Kasumi-1 (cell line): ENCODE data around the gene CCSER1.

Source experiments
- DNase-seq, 2 experiments: peaks; one replicate each; lab custom pipeline; 2025; lab: John Stamatoyannopoulos, UW

CCSER1 gene

DNA sequence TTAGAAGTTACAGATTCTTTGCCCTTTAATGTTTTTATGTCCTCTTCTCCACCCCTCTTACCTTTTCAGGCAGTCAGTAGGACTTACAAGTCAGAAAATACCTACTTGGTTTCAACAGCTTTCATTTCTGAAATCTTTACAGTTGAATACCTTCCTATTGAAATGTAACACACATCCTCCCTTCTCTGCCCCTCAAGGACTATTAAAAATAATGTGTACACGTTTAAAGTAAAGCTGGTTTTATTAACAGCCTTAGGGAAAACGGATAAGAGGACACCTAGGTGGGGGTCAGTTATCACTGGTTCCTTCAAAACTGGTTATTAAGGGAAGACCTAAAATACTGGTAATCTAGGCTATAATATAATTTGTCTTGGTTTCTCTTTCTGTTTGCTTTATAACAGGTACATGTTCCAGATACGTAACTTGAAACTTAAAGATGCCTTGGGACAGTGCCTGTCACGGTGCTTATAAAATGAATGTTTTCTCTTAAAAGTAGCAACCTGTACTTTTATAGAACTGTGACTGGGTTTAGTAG is 1.8 kb downstream of the CCSER1 start:
- peak; percentile 8 to 12 for DNase-seq

GRCh38 chr4:90130076-90130475 is 2.9 kb downstream of the CCSER1 start:
- no peak for DNase-seq

DNA sequence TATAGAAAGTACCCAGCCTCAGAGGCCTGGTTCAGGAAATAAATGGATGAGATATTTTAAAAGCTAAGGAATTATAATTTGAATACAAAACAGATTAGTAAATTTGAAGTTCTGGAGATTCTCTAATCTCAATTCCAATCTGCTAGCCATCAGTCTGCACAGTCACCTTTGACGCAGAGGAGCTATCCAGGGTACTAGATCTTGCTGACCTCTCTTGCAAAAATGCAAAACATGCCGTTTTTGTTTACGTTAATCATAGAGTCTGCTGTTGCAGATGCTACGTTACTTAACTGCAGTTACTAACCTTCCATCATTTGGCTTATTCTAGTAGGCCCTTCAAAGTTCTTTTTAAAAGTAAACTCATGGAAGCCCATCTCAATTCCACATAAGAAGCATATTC is 10.4 kb downstream of the CCSER1 start:
- peak; percentile 17 to 30 for DNase-seq

- no peak for DNase-seq
Observed at GRCh38 chr4:90142081-90142480, 14.9 kb downstream of the CCSER1 start.

GRCh38 chr4:90145319-90145718 is 18.1 kb downstream of the CCSER1 start:
- no peak for DNase-seq

GRCh38 chr4:90146306-90146705 is 19.1 kb downstream of the CCSER1 start:
- no peak for DNase-seq

GRCh38 chr4:90148574-90149148 is 21.5 kb downstream of the CCSER1 start:
- DNase-seq = no peak

DNA sequence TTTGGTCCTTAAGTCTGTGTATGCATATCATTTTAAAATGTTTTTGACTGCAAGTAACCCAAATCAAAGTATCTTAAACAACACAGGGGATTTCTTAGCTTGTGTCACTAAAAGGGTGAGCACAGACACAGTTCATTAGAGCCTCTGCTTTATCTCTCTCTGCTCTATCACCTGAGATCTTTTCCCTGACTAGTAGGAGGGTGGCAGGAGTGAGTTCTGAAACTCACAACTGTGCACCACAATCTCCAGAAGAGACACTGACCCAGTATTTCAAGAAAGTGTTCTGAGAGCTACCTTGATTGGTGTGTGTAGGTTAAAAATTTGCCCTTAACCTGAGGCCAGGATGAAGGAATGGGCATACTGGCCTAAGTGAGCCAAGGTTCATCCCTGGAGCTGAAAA is 24.8 kb downstream of the CCSER1 start:
- DNase-seq = no peak

GRCh38 chr4:90159193-90159592 is 32.0 kb downstream of the CCSER1 start:
- DNase-seq = no peak

GRCh38 chr4:90160044-90160443 is 32.9 kb downstream of the CCSER1 start:
- DNase-seq = no peak

DNA sequence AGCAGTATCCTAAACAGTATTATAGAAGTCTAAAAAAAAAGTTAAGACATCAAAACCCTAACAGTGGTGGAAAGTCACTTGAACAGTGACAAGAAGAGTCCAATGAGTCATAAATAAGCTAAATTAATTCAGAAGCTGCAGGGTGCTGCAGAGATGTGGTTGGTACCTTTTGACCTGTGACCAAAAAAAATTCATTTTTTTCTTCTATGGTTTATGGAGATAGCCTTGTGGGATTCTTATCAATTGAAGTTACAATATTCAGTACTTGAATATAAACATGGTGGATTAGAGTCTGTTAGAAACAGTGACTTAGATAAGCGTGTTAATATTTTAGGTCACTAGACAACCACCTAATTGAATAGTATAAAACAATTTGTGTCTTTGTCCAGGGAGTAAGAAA is 35.4 kb downstream of the CCSER1 start:
- no peak for DNase-seq

GRCh38 chr4:90163872-90164271 is 36.7 kb downstream of the CCSER1 start:
- no peak for DNase-seq

DNA sequence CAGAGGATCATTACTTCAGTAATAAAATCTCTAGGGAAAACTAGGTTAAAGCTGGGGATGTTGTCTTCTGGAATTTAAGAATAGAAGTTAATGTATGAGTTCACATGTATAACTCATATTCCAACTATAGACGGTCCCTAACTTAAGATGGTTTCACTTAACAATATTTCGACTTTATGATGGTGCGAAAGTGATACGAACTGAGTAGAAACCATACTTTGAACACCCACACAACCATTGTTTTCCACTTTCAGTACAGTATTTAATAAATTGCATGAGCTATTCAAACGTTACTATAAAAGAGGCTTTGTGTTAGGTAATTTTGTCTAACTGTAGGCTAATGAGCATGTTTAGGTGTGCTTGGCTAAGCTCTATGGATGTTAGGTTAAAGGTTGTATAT is 38.7 kb downstream of the CCSER1 start:
- no peak for DNase-seq

DNA sequence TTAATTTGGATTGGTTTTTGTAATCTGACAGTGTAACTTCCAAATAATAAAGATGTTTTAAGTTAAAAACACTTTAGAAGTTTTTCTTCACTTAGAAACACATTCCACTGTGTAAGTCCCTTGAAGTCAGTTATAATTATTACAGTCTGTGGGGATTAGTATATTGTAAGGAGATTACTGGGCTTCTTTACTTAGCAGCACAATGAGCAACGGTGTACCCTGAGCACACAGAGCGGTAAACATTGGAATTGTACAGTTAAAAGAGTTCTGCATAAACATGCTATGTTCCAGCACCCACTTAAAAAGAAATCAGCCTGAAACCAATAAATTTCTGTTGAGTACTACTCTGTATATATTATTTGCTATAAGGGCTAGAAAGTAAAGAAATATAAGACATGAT is 44.3 kb downstream of the CCSER1 start:
- DNase-seq = no peak

GRCh38 chr4:90174621-90175023 is 47.4 kb downstream of the CCSER1 start:
- no peak for DNase-seq

DNA sequence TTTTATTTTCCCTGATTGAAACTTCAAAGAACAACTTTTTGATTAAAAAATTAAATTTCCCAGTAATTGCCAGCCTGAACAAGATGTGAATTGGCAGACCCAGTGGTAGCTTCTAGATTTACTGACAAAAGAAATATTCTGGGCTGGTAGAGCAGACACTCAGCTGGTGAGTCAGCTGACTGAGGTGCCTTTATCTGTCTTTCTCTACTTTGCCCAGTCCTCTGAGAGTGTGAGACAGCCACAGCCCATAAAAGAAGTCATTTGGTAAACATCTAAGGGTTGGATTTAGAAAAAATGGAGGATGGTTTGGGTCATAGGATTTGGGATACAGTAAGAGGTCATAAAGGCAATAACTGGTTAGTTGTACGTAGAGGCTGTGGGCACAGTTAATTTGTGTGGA is 54.5 kb downstream of the CCSER1 start:
- DNase-seq = no peak

DNA sequence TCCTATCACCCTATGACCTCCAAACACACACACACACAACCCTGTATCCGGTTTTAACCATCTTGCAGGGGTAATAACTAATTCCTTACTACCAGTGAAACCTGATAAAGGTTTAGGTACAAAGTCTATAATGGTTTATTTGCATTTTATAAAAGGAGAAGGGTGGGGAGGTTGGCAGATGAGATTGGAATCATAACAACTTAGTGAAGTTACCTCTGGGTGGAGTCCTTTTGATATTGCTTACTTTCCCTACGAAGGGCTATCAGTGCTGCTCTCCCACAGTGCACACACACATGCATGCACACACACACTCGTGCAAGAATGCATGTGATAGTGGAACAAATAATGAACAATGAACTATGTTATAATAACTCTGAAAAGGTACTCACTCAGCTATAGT is 56.1 kb downstream of the CCSER1 start:
- no peak for DNase-seq

- DNase-seq = no peak
Observed at GRCh38 chr4:90184560-90184959, 57.4 kb downstream of the CCSER1 start.

- DNase-seq = no peak
Observed at GRCh38 chr4:90185416-90185815, 58.2 kb downstream of the CCSER1 start.

- DNase-seq = no peak
Observed at GRCh38 chr4:90186229-90186628, 59.0 kb downstream of the CCSER1 start.

- DNase-seq = no peak
Observed at GRCh38 chr4:90187148-90187884, 60.1 kb downstream of the CCSER1 start.

- DNase-seq = no peak
Observed at GRCh38 chr4:90189178-90189577, 62.0 kb downstream of the CCSER1 start.

DNA sequence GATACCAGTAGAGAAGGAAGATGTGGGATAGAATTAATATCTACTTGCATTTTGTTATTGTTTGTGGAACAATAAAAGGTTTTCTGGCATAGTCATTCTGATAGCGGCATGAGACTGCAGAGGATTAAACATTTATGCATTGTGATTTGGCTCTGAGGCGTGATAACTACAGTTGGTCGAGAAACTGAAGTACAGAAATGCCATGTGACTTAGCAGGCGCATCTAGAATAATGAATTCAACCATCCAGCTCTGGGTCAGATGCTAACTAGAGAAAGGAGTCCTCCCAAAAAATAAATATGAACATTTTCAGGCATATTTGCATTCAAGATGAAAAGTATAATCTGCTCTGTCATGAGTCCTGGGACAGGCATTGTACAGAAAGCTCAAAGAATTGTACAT is 62.8 kb downstream of the CCSER1 start:
- no peak for DNase-seq

DNA sequence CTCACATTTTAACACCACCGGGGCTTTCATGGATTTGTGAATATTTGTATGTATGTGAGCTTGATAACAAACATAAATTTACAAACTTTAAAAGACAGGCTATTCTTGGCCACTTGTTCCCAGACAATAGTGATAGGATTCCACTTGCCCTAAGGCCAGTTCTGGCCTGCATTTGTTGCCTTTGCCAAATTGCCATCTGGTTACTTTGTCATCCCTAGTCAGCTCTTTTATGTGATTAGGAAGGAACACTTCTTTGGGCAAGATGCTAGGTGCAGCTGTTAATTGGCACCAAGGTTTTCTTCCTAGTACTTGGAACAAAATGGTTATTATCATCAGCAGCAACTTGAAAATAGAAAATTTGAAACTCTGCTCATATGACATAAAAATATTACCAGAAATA is 63.3 kb downstream of the CCSER1 start:
- DNase-seq = no peak
